Measurements from ENCODE around the gene KDM2B. TPM values are rescaled to one million over a fixed set of nuclear protein-coding genes. Genes with fewer than 3 reads are reported as not detected.

Gene KDM2B
- total RNA-seq, 1 donor from 2014 or later, result 79.2 TPM

DNA sequence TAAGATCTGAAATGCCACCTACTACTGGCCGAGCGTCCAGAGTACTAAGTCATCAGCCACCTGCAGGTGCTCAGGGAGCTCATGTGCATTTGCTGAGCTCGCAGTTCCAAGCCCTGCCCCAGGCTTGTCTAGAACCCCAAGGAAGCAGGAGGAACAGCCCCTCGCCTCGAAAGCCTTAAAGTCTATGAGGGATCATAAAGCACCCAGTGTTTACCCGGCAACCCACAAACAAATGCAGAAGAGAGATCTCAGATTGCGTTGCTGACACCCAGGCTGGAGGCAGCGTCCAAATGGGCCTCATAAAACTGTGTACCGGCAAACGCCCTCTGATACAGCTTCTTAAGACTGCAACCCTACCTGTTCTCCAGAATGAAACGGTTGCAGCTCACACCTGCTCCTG lies 6.8 kb downstream of the KDM2B start:
- no peak for DNase-seq (ENCODE audit: low read depth, low spot score)
- H3K4me3 Mint-ChIP-seq, result peak overlapping the region; percentile 40
- peak overlapping the region; percentile 39 for H3K27ac Mint-ChIP-seq (ENCODE audit: unreplicated experiment)
- H3K9me3 Mint-ChIP-seq, result no peaks in the 10 kb centered on the region
- peaks cover 18% of the 10 kb centered on the region for H3K36me3 Mint-ChIP-seq (ENCODE audit: low read depth)
- TF ChIP-seq, protein P1, sequence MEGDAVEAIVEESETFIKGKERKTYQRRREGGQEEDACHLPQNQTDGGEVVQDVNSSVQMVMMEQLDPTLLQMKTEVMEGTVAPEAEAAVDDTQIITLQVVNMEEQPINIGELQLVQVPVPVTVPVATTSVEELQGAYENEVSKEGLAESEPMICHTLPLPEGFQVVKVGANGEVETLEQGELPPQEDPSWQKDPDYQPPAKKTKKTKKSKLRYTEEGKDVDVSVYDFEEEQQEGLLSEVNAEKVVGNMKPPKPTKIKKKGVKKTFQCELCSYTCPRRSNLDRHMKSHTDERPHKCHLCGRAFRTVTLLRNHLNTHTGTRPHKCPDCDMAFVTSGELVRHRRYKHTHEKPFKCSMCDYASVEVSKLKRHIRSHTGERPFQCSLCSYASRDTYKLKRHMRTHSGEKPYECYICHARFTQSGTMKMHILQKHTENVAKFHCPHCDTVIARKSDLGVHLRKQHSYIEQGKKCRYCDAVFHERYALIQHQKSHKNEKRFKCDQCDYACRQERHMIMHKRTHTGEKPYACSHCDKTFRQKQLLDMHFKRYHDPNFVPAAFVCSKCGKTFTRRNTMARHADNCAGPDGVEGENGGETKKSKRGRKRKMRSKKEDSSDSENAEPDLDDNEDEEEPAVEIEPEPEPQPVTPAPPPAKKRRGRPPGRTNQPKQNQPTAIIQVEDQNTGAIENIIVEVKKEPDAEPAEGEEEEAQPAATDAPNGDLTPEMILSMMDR (conservative IDR thresholded peaks at IDR 0.05), result no peak
- peaks cover 60% of the 10 kb centered on the region for H3K4me1 Mint-ChIP-seq
- H3K27me3 Mint-ChIP-seq (ENCODE audit: low read depth), result no peaks in the 10 kb centered on the region

DNA sequence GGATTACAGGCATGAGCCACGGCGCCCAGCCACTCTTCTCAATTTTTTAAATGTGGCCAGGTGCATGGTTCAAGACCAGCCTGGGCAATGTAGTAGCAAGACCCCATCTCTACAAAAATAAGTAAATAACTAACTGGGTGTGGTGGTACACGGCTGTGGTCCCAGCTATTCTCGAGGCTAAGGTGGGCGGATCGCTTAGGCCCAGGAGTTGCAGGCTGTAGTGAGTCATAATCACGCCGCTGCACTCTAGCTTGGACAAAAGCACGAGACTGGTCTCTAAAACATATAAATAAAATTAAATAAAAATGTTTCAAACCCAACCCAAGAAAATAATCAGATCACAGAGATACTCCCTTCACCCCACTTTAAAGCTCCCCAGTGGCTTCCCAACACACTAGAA lies 8.9 kb downstream of the KDM2B start:
- TF ChIP-seq, protein P1 (conservative IDR thresholded peaks at IDR 0.05), result no peak
- H3K4me3 Mint-ChIP-seq, result no peak overlapping the region
- peaks cover 18% of the 10 kb centered on the region for H3K36me3 Mint-ChIP-seq (ENCODE audit: low read depth)

DNA sequence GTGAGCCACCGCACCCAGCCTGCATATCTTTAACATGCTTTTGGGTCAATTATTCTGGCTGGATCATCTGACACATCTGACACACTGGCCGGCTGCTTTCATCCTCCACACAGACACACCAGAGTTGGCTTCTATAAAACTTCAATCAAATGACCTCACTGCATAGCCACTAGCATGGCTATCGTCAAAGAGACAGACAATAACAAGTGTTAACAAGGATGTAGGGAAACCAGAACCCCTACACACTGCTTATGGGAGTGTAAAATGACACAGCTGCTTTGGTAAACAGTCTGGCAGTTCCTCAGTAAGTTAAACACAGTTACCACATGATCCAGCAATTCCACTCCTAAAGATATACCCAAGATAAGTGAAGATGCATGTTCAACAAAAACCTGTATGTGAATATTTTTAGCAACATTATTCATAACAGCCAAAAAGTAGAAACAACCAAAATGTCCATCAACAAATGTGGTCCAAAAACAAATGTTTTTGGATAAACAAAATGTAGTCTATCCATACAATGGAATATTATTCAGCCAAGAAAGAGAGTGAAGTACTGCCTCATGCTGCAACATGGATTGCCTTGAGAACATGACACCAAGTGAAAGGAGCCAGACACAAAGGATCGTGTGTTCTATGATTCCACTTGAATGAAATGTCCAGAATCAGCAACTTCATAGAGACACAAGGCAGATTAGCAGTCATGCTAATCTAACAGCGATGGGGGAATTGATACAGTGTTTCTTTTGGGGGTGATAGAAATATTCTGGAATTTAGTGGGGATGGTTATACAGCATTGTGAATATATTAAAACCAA lies 10.1 kb downstream of the KDM2B start:
- DNase-seq (ENCODE audit: low read depth, low spot score), result no peak
- Mint-ChIP-seq H3K4me3 (no peak overlapping the region), H3K4me1 (peaks cover 36% of the 10 kb centered on the region), H3K9me3 (no peaks in the 10 kb centered on the region), H3K36me3 (ENCODE audit: low read depth) (peaks cover 18% of the 10 kb centered on the region), H3K27ac (ENCODE audit: unreplicated experiment) (peak overlapping the region; percentile 14), H3K27me3 (ENCODE audit: low read depth) (no peaks in the 10 kb centered on the region)
- TF ChIP-seq, protein P1 (conservative IDR thresholded peaks at IDR 0.05), result no peak

More for the DNA sequence above, 8.9 kb downstream of the KDM2B start:
- Mint-ChIP-seq H3K27ac (ENCODE audit: unreplicated experiment) (peak overlapping the region; percentile 78), H3K27me3 (ENCODE audit: low read depth) (no peaks in the 10 kb centered on the region), H3K9me3 (no peaks in the 10 kb centered on the region), H3K4me1 (peaks cover 49% of the 10 kb centered on the region)
- DNase-seq (ENCODE audit: low read depth, low spot score), result no peak

DNA sequence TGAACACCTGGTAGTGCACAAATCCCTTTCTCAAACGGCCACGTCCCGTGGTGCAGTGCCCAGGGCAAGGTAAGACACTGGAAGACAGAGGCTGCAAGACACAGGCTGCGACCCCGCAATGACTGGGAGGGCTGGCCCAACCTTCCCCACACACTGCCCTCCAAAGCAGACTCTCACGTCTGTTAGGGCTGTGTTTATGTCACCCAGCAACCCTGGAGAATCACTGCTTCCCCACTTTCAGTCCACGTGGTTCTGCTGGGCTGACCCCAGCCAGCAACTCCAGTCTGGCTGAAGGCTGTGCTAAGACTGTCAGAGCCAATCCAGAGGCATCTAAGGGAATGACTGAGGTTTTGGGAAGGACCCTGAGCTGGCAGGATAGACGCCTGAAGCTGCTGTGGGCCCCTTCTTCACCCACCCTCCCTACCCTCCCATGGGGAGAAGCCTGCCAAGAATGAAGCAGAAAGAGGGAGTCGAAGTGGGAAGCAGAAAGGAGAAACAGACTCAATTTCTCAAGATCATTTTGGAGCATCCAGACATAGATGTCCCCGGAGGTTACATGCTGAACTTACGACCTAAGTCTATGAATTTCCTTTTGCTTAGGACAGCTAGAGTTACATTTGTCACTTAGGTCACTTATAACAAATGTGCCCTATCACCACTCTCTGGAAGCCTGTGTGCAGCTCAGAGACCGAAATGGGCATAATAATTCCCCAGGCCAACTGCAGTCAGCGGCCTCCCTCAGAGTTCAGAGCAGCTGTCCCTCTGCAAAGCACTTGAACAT lies 11.7 kb downstream of the KDM2B start:
- no peak for DNase-seq (ENCODE audit: low read depth, low spot score)

DNA sequence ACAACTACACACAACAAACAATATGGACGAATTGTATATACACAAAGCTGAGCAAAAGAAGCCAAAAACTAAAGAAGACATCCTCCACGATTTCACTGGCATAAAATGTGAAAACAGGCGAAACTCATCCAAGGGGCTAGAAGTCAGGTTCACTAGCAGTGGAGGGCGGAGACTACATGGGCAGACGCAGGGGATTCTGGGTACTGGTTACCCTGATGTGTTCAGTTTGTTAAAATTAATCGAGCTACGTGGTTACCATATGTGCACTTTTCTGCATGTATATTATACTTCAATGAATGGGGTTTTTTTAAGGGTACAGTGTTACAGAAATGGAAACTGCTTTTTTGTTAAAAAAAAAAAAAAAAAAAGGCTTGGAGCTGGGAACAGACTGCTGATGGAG lies 12.3 kb downstream of the KDM2B start:
- TF ChIP-seq, protein P1 (conservative IDR thresholded peaks at IDR 0.05), result no peak
- no peaks in the 10 kb centered on the region for H3K9me3 Mint-ChIP-seq
- H3K27me3 Mint-ChIP-seq (ENCODE audit: low read depth), result no peaks in the 10 kb centered on the region
- H3K4me1 Mint-ChIP-seq, result peaks cover 20% of the 10 kb centered on the region
- DNase-seq (ENCODE audit: low read depth, low spot score), result no peak
- peak overlapping the region; percentile 21 for H3K27ac Mint-ChIP-seq (ENCODE audit: unreplicated experiment)
- H3K4me3 Mint-ChIP-seq, result no peak overlapping the region
- peaks cover 14% of the 10 kb centered on the region for H3K36me3 Mint-ChIP-seq (ENCODE audit: low read depth)

More for the DNA sequence above, 11.7 kb downstream of the KDM2B start:
- H3K9me3 Mint-ChIP-seq, result no peaks in the 10 kb centered on the region
- H3K27ac Mint-ChIP-seq (ENCODE audit: unreplicated experiment), result peak overlapping the region; percentile 21
- H3K36me3 Mint-ChIP-seq (ENCODE audit: low read depth), result peaks cover 18% of the 10 kb centered on the region
- no peaks in the 10 kb centered on the region for H3K27me3 Mint-ChIP-seq (ENCODE audit: low read depth)
- TF ChIP-seq, protein P1 (conservative IDR thresholded peaks at IDR 0.05), result no peak
- H3K4me3 Mint-ChIP-seq, result no peak overlapping the region
- H3K4me1 Mint-ChIP-seq, result peaks cover 25% of the 10 kb centered on the region

Data from neural crest cell (in vitro differentiated cells).